CD14-positive monocyte (primary cell): ENCODE measurements around the gene MVB12B. TPM values are rescaled to one million over a fixed set of nuclear protein-coding genes. Genes with fewer than 3 reads are reported as not detected.

ENCODE experiments used
- DNase-seq, 3 donors: peaks; one replicate each; pipeline ENCODE4 v3.0.0-alpha.2; 2011 to 2022
- H2AFZ ChIP-seq: 2 replicates; pipeline ENCODE4 v1.6.0; 2012; ENCODE audit warnings: mild to moderate bottlenecking, low read depth, low read length, inconsistent platforms; ENCODE audit not compliant: insufficient read depth, poor library complexity, severe bottlenecking
- H3K27ac ChIP-seq, 2 donors: 1 replicate in 1 of 2; 2 replicates in 1 of 2; pipeline ENCODE4 v1.5.1; 2012 to 2013; ENCODE audit warnings: low read length in 2 of 2, control low read depth in 1 of 2, inconsistent platforms in 1 of 2, low read depth in 1 of 2, mild to moderate bottlenecking in 1 of 2
- H3K27me3 ChIP-seq, 2 donors: one replicate each; pipeline versions ENCODE4 v1.6.0 to v1.6.1; 2011 to 2013; ENCODE audit warnings: low read length in 2 of 2; ENCODE audit not compliant: control insufficient read depth in 2 of 2, insufficient read depth in 2 of 2
- H3K36me3 ChIP-seq, 2 donors: replicated peaks in 1 of 2; 1 replicate in 1 of 2; 2 replicates in 1 of 2; pipeline versions ENCODE4 v1.5.1 to v1.6.1; 2012 to 2013; ENCODE audit warnings: low read length in 2 of 2, control low read depth in 1 of 2, inconsistent platforms in 1 of 2, mild to moderate bottlenecking in 1 of 2; ENCODE audit not compliant: insufficient read depth in 2 of 2, control insufficient read depth in 1 of 2
- H3K4me1 ChIP-seq, 2 donors: 1 replicate in 1 of 2; 2 replicates in 1 of 2; pipeline versions ENCODE4 v1.5.1 to v1.6.1; 2012 to 2013; ENCODE audit warnings: low read length in 2 of 2, control low read depth in 1 of 2, inconsistent platforms in 1 of 2, mild to moderate bottlenecking in 1 of 2, moderate library complexity in 1 of 2; ENCODE audit not compliant: insufficient read depth in 2 of 2, control insufficient read depth in 1 of 2
- H3K4me2 ChIP-seq: replicated peaks from 2 replicates; pipeline ENCODE3; 2012; ENCODE audit warnings: low read length, moderate library complexity, mild to moderate bottlenecking; ENCODE audit not compliant: poor library complexity, severe bottlenecking; ENCODE audit errors: extremely low read depth
- H3K4me3 ChIP-seq, 3 experiments: fragments of 200-600 bp in 1 of 3; sonication (generic) in 1 of 3; replicated peaks in 1 of 3; 1 replicate in 2 of 3; 2 replicates in 1 of 3; pipeline ENCODE4 v1.5.1; 2011 to 2013; ENCODE audit warnings: low read length in 3 of 3, mild to moderate bottlenecking in 3 of 3, control low read depth in 2 of 3, low read depth in 2 of 3, inconsistent platforms in 1 of 3, moderate library complexity in 1 of 3
- H3K79me2 ChIP-seq: 2 replicates; pipeline ENCODE4 v1.6.0; 2012; ENCODE audit warnings: mild to moderate bottlenecking, control low read depth, inconsistent platforms, low read length, moderate library complexity; ENCODE audit not compliant: insufficient read depth
- H3K9ac ChIP-seq: 2 replicates; pipeline ENCODE4 v1.6.0; 2017; ENCODE audit warnings: low read length, mild to moderate bottlenecking; ENCODE audit not compliant: insufficient read depth, poor library complexity, severe bottlenecking
- H3K9me3 ChIP-seq, 2 donors: replicated peaks in 1 of 2; 1 replicate in 1 of 2; 2 replicates in 1 of 2; pipeline versions ENCODE4 v1.5.1 to v1.6.1; 2012 to 2013; ENCODE audit warnings: low read length in 2 of 2, control low read depth in 1 of 2; ENCODE audit not compliant: control insufficient read depth in 1 of 2, insufficient read depth in 1 of 2
- H4K20me1 ChIP-seq: 2 replicates; pipeline ENCODE4 v1.6.0; 2012; ENCODE audit warnings: mild to moderate bottlenecking, low read length, control low read depth, moderate library complexity; ENCODE audit not compliant: insufficient read depth
- H3K27ac Mint-ChIP-seq, 7 donors: one replicate each; pipeline ENCODE4 v1.8.0; 2020; ENCODE audit warnings: mild to moderate bottlenecking in 7 of 7, mixed read lengths in 7 of 7, moderate library complexity in 6 of 7, inconsistent platforms in 2 of 7
- H3K27me3 Mint-ChIP-seq, 3 donors: one replicate each; pipeline ENCODE4 v1.8.0; 2021 to 2022; ENCODE audit warnings: low read depth in 3 of 3, mild to moderate bottlenecking in 3 of 3, mixed read lengths in 3 of 3, moderate library complexity in 3 of 3, inconsistent platforms in 1 of 3
- H3K36me3 Mint-ChIP-seq, 2 donors: one replicate each; pipeline ENCODE4 v1.8.0; 2020; ENCODE audit warnings: mixed read lengths in 2 of 2, inconsistent platforms in 1 of 2, mild to moderate bottlenecking in 1 of 2
- H3K4me1 Mint-ChIP-seq: one replicate; pipeline ENCODE4 v1.8.0; 2020; ENCODE audit warnings: mild to moderate bottlenecking, mixed read lengths
- H3K4me3 Mint-ChIP-seq, 2 donors: one replicate each; pipeline ENCODE4 v1.8.0; 2020; ENCODE audit warnings: mild to moderate bottlenecking in 2 of 2, mixed read lengths in 2 of 2, moderate library complexity in 1 of 2
- H3K9me3 Mint-ChIP-seq, 7 donors: one replicate each; pipeline ENCODE4 v1.8.0; 2020 to 2022; ENCODE audit warnings: mixed read lengths in 7 of 7, mild to moderate bottlenecking in 6 of 7, moderate library complexity in 6 of 7, inconsistent platforms in 2 of 7
- WGBS: methylation state at CpG from one replicate; pipeline ENCODE4 v1.1.5; 2013; ENCODE audit warnings: missing lambda C conversion rate; ENCODE audit not compliant: insufficient coverage; 5-methylcytosine and 5-hydroxymethylcytosine counted together
- intact Hi-C, 2 donors: fragments of 100-400 bp; cut with micrococcal nuclease; formaldehyde crosslinking; loops; one replicate each; pipeline versions ENCODE4 v1.15.0 to v1.15.1; 2023
- polyA plus RNA-seq, 3 donors: library from polyadenylated mRNA; depleted of rRNA in 1 of 3; unstranded in 2 of 3; stranded (reverse) in 1 of 3; fragments of 300-500 nt in 2 of 3; fragments of >200 nt in 1 of 3; fragmentation: Illumina TruSeq in 2 of 3; gene quantifications; 1 replicate in 2 of 3; 2 replicates in 1 of 3; pipeline ENCODE4 v1.2.3, GENCODE V29; 2012 to 2021
- TF ChIP-seq, protein P1 (sequence below): fragments of 200-600 bp; IDR thresholded peaks from one replicate; pipeline ENCODE4 v1.8.0; 2022; ENCODE audit warnings: antibody characterized with exemption, mild to moderate bottlenecking

Gene MVB12B
- polyA plus RNA-seq, 3 donors = 2.8 to 8.1 (median 3.5) TPM

DNA sequence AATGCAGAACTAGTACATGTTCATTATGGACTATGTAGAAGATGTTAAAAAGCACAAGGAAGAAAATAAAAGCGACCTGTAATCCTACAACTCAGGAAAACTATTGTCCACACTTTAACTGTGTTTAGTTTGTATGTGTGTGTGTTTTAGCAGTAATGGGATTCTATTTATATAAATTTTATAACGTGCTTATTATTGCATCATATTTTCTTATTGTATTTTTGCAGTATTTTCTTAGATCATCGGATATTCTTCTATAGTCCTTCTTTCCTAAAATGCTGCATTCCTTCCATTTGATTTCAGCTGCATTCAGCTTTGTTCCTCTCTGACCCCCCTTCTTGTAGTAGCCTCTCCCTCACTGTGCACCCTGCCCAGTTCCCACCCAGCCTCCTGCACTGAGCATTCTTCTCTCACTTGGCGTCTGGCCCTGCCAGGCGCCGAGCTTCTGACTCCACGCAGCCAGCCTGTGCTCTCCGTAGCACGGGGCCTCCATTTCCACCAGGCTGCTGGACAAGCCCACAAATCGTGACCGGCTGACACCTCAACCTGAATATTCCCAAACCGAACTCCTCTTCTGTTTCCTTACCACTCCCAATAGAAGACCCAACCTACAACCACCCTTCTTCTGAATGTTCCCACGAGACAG is 39.9 kb downstream of the MVB12B start:
- no peak overlapping the region for H3K4me2 ChIP-seq
- H3K27me3 ChIP-seq = no peaks in the 10 kb centered on the region
- peaks cover 12 to 13% of the 10 kb centered on the region in 2 donors for H3K9me3 ChIP-seq
- Mint-ChIP-seq H3K27me3 (no peaks in the 10 kb centered on the region), H3K27ac (peak overlapping the region in 2 of 7 donors; percentile 21 to 47), H3K4me1 (peaks cover 18% of the 10 kb centered on the region), H3K9me3 (peaks cover 8 to 23% (median 15%) of the 10 kb centered on the region in 7 donors), H3K4me3 (no peak overlapping the region), H3K36me3 (peaks cover 30 to 31% of the 10 kb centered on the region in 2 donors)
- 97% methylated on average over 11 of the region's 13 CpGs for WGBS
- H3K4me3 ChIP-seq = no peak overlapping the region
- H3K79me2 ChIP-seq = peaks cover 22% of the 10 kb centered on the region
- H3K36me3 ChIP-seq = peaks cover 0 to 9% of the 10 kb centered on the region in 2 donors
- no peaks in the 10 kb centered on the region for H4K20me1 ChIP-seq
- H3K27ac ChIP-seq = peak overlapping the region in 1 of 2 donors; percentile 13
- no peak for DNase-seq
- peaks cover 10 to 14% of the 10 kb centered on the region in 2 donors for H3K4me1 ChIP-seq
- TF ChIP-seq, protein P1, sequence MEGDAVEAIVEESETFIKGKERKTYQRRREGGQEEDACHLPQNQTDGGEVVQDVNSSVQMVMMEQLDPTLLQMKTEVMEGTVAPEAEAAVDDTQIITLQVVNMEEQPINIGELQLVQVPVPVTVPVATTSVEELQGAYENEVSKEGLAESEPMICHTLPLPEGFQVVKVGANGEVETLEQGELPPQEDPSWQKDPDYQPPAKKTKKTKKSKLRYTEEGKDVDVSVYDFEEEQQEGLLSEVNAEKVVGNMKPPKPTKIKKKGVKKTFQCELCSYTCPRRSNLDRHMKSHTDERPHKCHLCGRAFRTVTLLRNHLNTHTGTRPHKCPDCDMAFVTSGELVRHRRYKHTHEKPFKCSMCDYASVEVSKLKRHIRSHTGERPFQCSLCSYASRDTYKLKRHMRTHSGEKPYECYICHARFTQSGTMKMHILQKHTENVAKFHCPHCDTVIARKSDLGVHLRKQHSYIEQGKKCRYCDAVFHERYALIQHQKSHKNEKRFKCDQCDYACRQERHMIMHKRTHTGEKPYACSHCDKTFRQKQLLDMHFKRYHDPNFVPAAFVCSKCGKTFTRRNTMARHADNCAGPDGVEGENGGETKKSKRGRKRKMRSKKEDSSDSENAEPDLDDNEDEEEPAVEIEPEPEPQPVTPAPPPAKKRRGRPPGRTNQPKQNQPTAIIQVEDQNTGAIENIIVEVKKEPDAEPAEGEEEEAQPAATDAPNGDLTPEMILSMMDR = no peak
- no peak overlapping the region for H2AFZ ChIP-seq
- H3K9ac ChIP-seq = no peak overlapping the region
- intact Hi-C loops = no loop called here

DNA sequence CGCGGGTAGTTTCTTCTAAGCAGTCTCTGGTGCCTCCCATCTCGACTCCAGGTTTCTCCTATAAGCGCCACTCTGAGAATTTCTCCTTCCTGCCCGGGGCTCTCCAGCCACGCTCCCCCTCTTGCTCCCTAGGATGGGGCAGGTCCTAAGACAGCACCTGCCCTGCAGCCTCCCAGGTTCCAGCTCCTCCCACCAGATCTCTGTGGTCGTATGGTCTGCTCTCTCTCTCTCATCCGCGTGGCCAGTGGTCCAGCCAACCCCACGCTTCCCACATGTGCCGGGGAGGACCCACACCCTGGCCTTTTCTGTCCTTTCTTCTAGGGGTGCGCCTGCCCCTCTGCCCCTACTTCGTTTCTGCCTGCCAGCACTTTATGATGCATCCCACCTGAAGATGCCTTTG is 40.5 kb downstream of the MVB12B start:
- TF ChIP-seq, protein P1 = no peak
- H3K27ac Mint-ChIP-seq = peak overlapping the region in 1 of 7 donors; percentile 42
- Histone ChIP-seq H3K79me2 (peaks cover 22% of the 10 kb centered on the region), H3K36me3 (peaks cover 0 to 9% of the 10 kb centered on the region in 2 donors), H3K27me3 (no peaks in the 10 kb centered on the region), H3K9me3 (peaks cover 7 to 8% of the 10 kb centered on the region in 2 donors), H3K9ac (no peak overlapping the region), H3K4me2 (no peak overlapping the region), H4K20me1 (no peaks in the 10 kb centered on the region), H3K4me1 (peaks cover 10 to 18% of the 10 kb centered on the region in 2 donors), H2AFZ (no peak overlapping the region), H3K4me3 (no peak overlapping the region), H3K27ac (no peak overlapping the region)
- intact Hi-C loops = no loop called here
- H3K36me3 Mint-ChIP-seq = peaks cover 26 to 31% of the 10 kb centered on the region in 2 donors
- H3K4me3 Mint-ChIP-seq = no peak overlapping the region
- peaks cover 2 to 17% (median 8%) of the 10 kb centered on the region in 7 donors for H3K9me3 Mint-ChIP-seq
- DNase-seq = no peak
- WGBS = 97% methylated on average over 12 of the region's 13 CpGs
- no peaks in the 10 kb centered on the region for H3K27me3 Mint-ChIP-seq
- peaks cover 25% of the 10 kb centered on the region for H3K4me1 Mint-ChIP-seq
